COLO668 (cell line): Measurements from ENCODE around the gene CDH22.

Experiments
- DNase-seq: peaks from one replicate; lab custom pipeline; 2025; ENCODE audit not compliant: unreplicated experiment; lab: John Stamatoyannopoulos, UW

Gene CDH22

GRCh38 chr20:46303176-46303956 is 4.9 kb downstream of the CDH22 start:
- DNase-seq, result no peak

GRCh38 chr20:46302106-46302505 is 6.2 kb downstream of the CDH22 start:
- DNase-seq, result no peak

- DNase-seq, result no peak
These were observed 8.0 kb downstream of the CDH22 start for GRCh38 chr20:46300281-46300680.

- DNase-seq, result peak; percentile 39
These were observed 9.2 kb downstream of the CDH22 start for GRCh38 chr20:46299078-46299477.

GRCh38 chr20:46298374-46298773 is 9.9 kb downstream of the CDH22 start:
- DNase-seq, result no peak

- peak; percentile 63 for DNase-seq
These were observed 11.6 kb downstream of the CDH22 start for GRCh38 chr20:46296526-46297250.

- no peak for DNase-seq
These were observed 15.2 kb downstream of the CDH22 start for GRCh38 chr20:46293084-46293483.

GRCh38 chr20:46291401-46291800 is 16.9 kb downstream of the CDH22 start:
- DNase-seq, result no peak

- peak; percentile 18 for DNase-seq
These were observed 18.9 kb downstream of the CDH22 start for GRCh38 chr20:46289432-46289831.

- DNase-seq, result no peak
These were observed 21.3 kb downstream of the CDH22 start for GRCh38 chr20:46286977-46287376.

- no peak for DNase-seq
These were observed 21.9 kb downstream of the CDH22 start for GRCh38 chr20:46286382-46286781.

GRCh38 chr20:46285740-46286139 is 22.6 kb downstream of the CDH22 start:
- no peak for DNase-seq

GRCh38 chr20:46285072-46285471 is 23.2 kb downstream of the CDH22 start:
- DNase-seq, result no peak

GRCh38 chr20:46284040-46284427 is 24.3 kb downstream of the CDH22 start:
- no peak for DNase-seq

GRCh38 chr20:46283426-46284039 is 24.8 kb downstream of the CDH22 start:
- no peak for DNase-seq

GRCh38 chr20:46282669-46283068 is 25.6 kb downstream of the CDH22 start:
- no peak for DNase-seq

- DNase-seq, result no peak
These were observed 29.2 kb downstream of the CDH22 start for GRCh38 chr20:46279103-46279502.

GRCh38 chr20:46277602-46278001 is 30.7 kb downstream of the CDH22 start:
- no peak for DNase-seq

- no peak for DNase-seq
These were observed 31.8 kb downstream of the CDH22 start for GRCh38 chr20:46276531-46276930.

- no peak for DNase-seq
These were observed 33.2 kb downstream of the CDH22 start for GRCh38 chr20:46275091-46275490.

- no peak for DNase-seq
These were observed 34.6 kb downstream of the CDH22 start for GRCh38 chr20:46273717-46274116.
